Activated CD4-positive, alpha-beta T cell treated with anti-CD3 and anti-CD28 coated beads for 1 hour (primary cell): ENCODE measurements around the gene USP11.

Source experiments
- DNase-seq: peaks from one replicate; pipeline ENCODE4 v3.0.0-alpha.2; 2020

The USP11 gene

GRCh38 chrX:47232803-47233332 lies at the start of gene USP11:
Gene USP11, plus strand, starts transcription at chrX:47233009. Its CDS starts 35 bp downstream, at chrX:47233044.
- peak; percentile 23 for DNase-seq

- no peak for DNase-seq
Observed at GRCh38 chrX:47184486-47184885, 48.3 kb upstream of the USP11 start.

DNA sequence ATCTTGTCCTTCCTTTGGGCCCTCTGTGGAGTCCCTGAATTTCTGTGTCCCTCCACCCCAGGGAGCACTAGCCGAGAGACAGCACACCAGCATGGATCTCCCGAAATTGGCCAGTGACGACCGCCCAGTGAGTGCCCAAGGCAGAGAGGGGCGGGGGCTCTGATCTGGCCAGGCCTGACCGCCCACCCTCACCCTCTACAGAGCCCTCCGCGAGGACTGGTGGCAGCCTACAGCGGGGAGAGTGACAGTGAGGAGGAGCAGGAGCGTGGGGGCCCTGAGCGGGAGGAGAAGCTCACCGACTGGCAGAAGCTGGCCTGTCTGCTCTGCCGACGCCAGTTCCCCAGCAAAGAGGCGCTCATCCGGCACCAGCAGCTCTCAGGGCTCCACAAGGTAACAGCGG lies 47.6 kb upstream of the USP11 start:
- DNase-seq, result no peak

GRCh38 chrX:47186096-47186740 lies 46.6 kb upstream of the USP11 start:
- DNase-seq, result no peak

DNA sequence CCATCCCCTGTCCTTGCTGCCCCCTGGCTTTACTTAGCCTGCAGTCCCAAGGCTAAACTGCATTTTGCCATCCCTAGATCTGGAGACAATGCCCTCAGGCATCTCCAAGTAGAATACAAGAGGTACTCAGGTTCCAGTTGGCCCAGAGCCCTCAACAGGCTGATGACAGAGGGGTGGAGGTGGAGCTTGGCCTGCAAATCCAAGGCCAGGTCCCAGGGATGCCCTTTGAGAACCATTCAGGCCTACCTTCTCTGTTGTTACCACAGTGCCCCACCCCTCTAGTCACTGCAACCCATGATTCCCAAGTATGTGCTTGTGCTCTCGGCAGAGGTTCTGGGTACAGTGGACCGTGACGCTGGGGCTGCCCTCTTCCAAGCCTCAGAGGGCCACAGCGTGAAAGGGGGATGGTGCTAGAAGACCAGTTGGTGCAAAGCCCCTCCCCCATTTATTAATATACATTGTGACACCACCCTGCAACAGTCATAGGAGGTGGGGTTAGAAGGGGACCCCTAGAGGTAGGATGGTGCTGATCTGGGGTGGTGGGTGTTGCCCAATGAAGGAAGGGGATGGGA lies 45.6 kb upstream of the USP11 start:
- DNase-seq, result no peak

- no peak for DNase-seq
Observed at GRCh38 chrX:47189906-47190305, 42.9 kb upstream of the USP11 start.

GRCh38 chrX:47190445-47191269 lies 42.2 kb upstream of the USP11 start:
- peak; percentile 64 for DNase-seq

DNA sequence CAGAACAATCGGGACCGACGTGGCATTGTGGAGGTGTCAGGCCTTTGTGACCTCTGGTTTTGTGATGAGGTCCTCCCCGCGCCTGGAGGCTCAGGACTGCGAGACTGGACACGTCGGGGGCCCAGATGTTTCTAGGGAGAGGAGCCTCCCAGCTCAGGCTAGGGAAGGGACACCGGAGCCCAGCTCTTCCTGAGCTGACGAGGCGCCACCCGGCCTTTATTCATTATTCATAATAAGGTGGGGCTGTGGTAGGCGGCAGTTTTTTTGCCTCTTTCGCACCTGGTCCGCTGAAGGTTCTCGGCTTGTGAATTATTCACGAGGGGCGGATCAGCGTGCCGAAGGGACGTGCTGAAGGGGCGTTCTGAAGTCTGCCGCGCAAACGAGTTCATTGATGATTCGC lies 41.5 kb upstream of the USP11 start:
- DNase-seq, result peak; percentile 18

DNA sequence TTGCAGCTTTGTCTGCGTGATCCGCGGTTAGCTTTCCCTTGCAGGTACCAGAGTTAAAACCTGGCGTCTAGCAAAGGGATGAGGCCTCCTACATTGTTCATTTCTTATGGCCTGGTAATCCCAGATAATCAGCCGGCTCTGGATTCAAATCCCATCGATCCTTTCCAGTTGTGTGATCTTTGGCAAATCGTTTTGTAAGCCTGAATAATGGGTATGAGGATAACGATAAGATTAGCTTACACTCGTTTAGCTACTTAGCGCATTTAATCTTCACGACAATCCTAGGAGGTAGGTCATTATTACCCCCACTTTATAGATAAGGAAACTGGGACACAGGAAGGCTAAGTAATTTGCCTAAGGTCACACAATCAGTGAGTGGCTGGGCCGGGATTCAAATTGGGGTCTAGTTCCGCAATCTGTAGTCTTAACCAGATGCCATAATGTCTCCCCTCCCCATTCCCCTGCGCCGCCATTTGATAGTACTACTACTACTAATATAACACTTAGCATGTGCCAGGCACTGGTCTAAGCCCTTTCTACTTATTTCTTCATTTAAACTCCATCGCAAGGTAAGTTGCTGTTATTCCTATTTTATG lies 40.9 kb upstream of the USP11 start:
- DNase-seq, result no peak

DNA sequence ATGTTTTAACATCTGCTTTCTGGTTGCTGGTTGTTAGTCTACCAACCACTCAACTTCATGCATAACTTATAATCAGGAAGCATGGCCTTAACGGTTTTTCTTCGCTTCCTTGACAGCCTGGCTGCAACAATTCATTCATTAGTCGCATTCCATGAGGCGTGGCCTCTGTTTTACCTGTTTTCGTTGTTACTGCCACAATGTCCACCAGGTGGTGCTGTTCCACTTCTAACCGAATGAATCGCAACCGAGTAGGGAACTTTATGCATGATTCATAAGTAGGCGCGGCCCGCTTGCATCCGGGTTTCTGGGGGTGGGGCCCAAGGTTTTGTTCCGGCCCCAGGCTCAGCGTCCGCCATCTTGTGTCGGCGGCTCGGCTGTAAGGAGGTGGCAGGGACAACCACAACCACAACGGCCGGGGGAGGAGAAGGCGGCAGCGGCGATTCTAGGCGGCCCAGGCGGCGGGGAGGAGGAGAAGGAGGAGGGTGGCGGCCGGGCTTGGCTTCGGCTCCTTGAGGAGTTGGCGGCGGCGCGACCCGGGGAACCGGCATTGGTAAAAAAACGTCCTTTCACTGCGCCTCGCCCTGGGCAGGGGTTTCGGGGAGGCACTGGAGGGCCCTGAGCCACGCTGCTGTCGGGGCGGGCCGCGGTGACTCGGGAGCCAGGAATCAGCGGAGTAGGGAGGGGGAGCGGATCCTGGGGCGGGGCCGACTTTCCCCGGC lies 39.2 kb upstream of the USP11 start, which contains the start of gene UBA1:
UBA1 (plus strand) TSS at position 355 of the 719 bp plus-strand sequence. CDS start 4,974 bp downstream, outside the sequence.
- DNase-seq, result peak; percentile 87

GRCh38 chrX:47194194-47194787 lies 38.5 kb upstream of the USP11 start:
- DNase-seq, result no peak

DNA sequence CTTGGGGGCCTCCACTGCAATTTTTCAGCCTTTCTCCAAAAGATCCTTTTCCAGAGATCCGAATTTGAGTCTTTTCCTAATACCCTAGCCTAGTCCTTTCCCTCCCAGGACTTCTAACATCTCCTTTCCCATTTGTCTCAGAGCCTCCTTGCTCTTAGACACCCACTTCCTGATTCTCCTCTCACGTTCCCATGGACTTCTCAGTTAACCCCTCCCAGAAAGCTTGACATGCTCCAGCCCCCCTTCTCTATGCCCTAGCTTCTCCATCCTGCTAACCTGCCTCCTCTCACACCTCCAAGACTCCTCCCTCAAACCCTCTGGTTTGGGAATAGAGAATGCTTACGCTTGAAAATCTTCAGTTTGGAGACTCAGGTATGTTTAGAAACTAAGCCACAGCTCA lies 36.7 kb upstream of the USP11 start:
- DNase-seq, result no peak

- DNase-seq, result no peak
Observed at GRCh38 chrX:47197526-47197925, 35.3 kb upstream of the USP11 start.

DNA sequence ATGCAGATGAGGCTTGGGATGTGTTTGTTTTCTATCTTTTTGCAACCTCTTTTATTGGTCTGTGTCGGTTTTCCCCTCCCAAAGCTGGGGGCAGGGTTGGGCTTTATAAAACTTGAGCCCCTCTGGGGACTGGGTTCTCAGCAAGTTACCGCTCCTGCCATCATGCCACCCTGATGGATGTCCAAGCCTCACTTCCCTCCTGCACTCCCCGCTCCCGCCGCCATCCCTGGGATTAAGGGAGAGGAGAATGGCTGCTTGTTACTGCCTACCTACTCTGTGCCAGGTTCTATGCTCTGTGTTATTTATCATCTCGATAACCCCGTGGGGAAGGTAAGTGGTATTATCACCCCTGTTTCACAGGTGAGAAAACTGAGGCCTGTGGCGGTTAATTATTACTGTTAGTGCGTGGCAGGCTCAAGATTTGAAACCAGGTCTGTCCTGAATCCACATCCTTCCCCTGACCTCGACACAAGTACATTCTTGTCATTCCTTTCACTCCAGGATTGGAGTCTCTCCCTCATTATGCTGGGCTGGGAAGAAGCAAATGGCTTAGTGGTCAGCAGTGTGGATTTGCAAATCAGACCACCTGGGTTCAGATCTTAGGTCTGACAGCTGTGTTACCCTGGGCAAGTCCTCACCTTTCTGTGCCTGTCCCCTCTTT lies 34.7 kb upstream of the USP11 start:
- no peak for DNase-seq

DNA sequence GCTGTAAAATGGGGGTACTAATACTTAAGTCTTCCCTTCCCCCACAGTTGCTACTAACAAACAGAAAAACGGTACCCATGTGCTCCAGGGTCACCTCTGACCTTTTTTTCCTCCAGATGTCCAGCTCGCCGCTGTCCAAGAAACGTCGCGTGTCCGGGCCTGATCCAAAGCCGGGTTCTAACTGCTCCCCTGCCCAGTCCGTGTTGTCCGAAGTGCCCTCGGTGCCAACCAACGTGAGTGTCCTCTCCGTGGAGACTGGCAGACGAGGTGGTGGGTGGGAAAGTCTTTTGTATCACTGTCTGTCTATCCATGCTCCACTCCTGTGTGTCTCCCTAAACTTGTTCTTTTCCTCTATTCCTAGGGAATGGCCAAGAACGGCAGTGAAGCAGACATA lies 34.1 kb upstream of the USP11 start:
- DNase-seq, result no peak

DNA sequence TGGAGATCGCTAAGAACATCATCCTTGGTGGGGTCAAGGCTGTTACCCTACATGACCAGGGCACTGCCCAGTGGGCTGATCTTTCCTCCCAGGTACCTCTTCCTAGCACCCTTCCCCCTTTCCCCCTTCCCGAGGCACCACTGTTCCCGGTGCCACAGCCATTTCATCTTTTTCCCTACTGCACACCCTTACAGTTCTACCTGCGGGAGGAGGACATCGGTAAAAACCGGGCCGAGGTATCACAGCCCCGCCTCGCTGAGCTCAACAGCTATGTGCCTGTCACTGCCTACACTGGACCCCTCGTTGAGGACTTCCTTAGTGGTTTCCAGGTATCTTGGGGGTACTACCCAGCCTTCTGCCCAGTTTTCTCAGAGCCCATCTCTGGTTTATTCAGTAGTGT lies 33.5 kb upstream of the USP11 start:
- no peak for DNase-seq

GRCh38 chrX:47200385-47201150 lies 32.2 kb upstream of the USP11 start:
- no peak for DNase-seq

DNA sequence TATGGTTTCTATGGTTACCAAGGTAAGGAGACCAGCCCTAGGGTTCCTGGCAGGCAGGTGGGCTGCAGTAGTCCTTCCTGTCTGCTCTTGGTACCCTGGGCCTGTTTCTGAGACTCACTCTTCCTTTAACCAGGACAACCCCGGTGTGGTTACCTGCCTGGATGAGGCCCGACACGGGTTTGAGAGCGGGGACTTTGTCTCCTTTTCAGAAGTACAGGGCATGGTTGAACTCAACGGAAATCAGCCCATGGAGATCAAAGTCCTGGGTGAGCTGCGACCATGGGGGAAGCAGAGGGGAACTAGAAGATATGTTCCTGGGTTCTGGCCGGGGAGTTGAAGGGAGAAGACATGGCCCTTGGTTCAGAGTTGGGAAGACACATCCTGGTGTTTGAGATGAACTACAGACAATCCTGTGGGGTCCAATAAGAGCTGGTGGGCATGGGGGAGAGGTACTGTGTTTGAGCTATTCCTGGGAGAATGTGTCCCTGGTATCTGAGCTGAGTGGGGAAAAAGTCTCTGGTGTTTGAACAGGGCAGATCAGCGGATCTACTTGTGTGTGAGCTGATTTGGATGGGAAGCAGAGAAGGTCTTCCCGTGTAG lies 31.4 kb upstream of the USP11 start:
- no peak for DNase-seq

DNA sequence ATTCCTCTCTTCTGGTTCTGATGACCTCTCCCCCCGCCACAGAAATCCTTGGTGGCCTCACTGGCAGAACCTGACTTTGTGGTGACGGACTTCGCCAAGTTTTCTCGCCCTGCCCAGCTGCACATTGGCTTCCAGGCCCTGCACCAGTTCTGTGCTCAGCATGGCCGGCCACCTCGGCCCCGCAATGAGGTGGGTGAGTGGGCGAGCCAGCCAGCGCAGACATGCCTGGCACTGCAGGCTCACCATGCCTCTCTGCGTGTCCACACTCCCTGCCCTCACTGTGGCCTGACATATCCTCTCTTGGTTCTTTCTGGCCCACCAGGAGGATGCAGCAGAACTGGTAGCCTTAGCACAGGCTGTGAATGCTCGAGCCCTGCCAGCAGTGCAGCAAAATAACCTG lies 30.5 kb upstream of the USP11 start:
- DNase-seq, result no peak

DNA sequence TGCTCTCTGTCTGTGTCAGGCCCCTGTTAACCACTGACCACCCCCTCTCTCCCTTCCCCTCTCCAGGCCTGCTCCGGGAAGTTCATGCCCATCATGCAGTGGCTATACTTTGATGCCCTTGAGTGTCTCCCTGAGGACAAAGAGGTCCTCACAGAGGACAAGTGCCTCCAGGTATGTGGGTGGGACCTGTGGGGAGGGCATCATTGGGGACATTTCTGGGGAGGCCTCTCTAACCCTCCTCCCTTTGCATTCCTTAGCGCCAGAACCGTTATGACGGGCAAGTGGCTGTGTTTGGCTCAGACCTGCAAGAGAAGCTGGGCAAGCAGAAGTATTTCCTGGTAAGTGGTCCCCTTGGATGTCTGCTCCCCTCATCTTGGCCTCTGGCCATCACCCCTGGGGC lies 29.9 kb upstream of the USP11 start:
- DNase-seq, result no peak
